ENCODE results near the gene CDKN2A.

Gene CDKN2A

GRCh38 chr9:22002038-22002437 lies 7.8 kb upstream of the CDKN2A start:
- no peaks in the 10 kb centered on the region for H3K9me3 ChIP-seq (ENCODE audit: control insufficient read depth, insufficient read depth, low read length)
- H3K4me3 ChIP-seq (ENCODE audit: low read length): no peak overlapping the region

DNA sequence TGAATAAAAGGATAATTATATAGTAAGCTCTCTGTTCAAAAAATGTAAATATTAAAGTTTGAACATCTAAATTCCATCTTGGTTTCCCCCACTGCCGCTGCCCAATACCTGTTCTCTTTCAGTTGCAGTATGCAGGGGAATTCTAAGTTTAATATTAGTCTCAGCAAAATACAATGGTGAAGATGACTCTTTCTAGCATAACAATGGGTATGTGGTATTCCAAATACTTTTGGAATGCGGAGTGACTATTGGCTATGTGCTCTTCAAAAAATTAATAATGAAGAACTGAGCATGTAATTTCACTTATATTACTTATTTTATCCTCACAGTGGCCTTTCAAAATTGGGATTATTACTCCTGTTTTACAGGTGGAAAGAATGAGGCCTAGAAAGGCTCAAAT lies 3.8 kb upstream of the CDKN2A start:
- Histone ChIP-seq H3K4me1 (ENCODE audit: control insufficient read depth, low read length) (no peaks in the 10 kb centered on the region), H4K20me1 (ENCODE audit: control insufficient read depth, insufficient read depth, low read depth, low read length) (no peaks in the 10 kb centered on the region), H3K4me3 (ENCODE audit: low read length) (no peak overlapping the region), H3K79me2 (ENCODE audit: control insufficient read depth, low read length) (no peaks in the 10 kb centered on the region), H3K9me3 (ENCODE audit: control insufficient read depth, insufficient read depth, low read length) (no peaks in the 10 kb centered on the region), H3K27me3 (ENCODE audit: control insufficient read depth, low read length) (no peaks in the 10 kb centered on the region), H3F3A (ENCODE audit: control insufficient read depth, insufficient read depth) (no peaks in the 10 kb centered on the region), H3K9me2 (replicated peaks; ENCODE audit: control insufficient read depth, low read length) (no peaks in the 10 kb centered on the region), H3K4me2 (ENCODE audit: low read length) (no peak overlapping the region), H3K27ac (ENCODE audit: low read depth, low read length) (no peak overlapping the region), H3K36me3 (ENCODE audit: control insufficient read depth, low read length) (no peaks in the 10 kb centered on the region)
- TF ChIP-seq EZH2phosphoT487 (IDR thresholded peaks at IDR 0.05; ENCODE audit: borderline replicate concordance, low read length) (no peak), CTCF (IDR thresholded peaks at IDR 0.05; ENCODE audit: low read depth, low read length, poor library complexity, severe bottlenecking) (no peak)

More at GRCh38 chr9:22002038-22002437, 7.8 kb upstream of the CDKN2A start:
- H3K27ac ChIP-seq (ENCODE audit: low read depth, low read length): no peak overlapping the region
- TF ChIP-seq EZH2phosphoT487 (IDR thresholded peaks at IDR 0.05; ENCODE audit: borderline replicate concordance, low read length) (no peak), CTCF (IDR thresholded peaks at IDR 0.05; ENCODE audit: low read depth, low read length, poor library complexity, severe bottlenecking) (no peak)
- H3K36me3 ChIP-seq (ENCODE audit: control insufficient read depth, low read length): no peaks in the 10 kb centered on the region
- H3K79me2 ChIP-seq (ENCODE audit: control insufficient read depth, low read length): no peaks in the 10 kb centered on the region
- no peaks in the 10 kb centered on the region for H3F3A ChIP-seq (ENCODE audit: control insufficient read depth, insufficient read depth)
- no peaks in the 10 kb centered on the region for H3K4me1 ChIP-seq (ENCODE audit: control insufficient read depth, low read length)
- no peaks in the 10 kb centered on the region for H3K27me3 ChIP-seq (ENCODE audit: control insufficient read depth, low read length)
- H4K20me1 ChIP-seq (ENCODE audit: control insufficient read depth, insufficient read depth, low read depth, low read length): no peaks in the 10 kb centered on the region
- H3K4me2 ChIP-seq (ENCODE audit: low read length): no peak overlapping the region
- no peaks in the 10 kb centered on the region for H3K9me2 ChIP-seq (replicated peaks; ENCODE audit: control insufficient read depth, low read length)

DNA sequence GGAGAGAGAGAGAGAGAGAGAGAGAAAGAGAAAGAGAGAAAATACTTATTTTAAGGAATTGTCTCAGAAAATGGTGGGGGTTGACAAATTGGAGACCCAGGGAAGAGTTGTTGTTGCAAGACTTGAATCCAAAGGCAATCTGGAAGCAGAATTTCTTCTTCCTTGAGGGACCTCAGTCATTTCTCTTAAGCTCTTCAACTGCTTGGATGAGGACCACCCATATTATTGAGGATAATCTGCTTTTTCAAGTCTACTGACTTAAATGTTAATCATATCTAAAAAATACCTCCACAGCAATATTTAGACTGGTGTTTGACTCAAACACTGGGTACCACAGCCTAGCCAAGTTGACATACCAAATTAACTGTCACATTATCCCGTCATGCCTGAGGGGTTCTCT lies 3.3 kb upstream of the CDKN2A start:
- Histone ChIP-seq H3K27ac (ENCODE audit: low read depth, low read length) (no peak overlapping the region), H3K4me2 (ENCODE audit: low read length) (no peak overlapping the region), H3F3A (ENCODE audit: control insufficient read depth, insufficient read depth) (no peaks in the 10 kb centered on the region), H4K20me1 (ENCODE audit: control insufficient read depth, insufficient read depth, low read depth, low read length) (no peaks in the 10 kb centered on the region), H3K9me2 (replicated peaks; ENCODE audit: control insufficient read depth, low read length) (no peaks in the 10 kb centered on the region), H3K27me3 (ENCODE audit: control insufficient read depth, low read length) (no peaks in the 10 kb centered on the region), H3K79me2 (ENCODE audit: control insufficient read depth, low read length) (no peaks in the 10 kb centered on the region), H3K9me3 (ENCODE audit: control insufficient read depth, insufficient read depth, low read length) (no peaks in the 10 kb centered on the region), H3K4me1 (ENCODE audit: control insufficient read depth, low read length) (no peaks in the 10 kb centered on the region), H3K36me3 (ENCODE audit: control insufficient read depth, low read length) (no peaks in the 10 kb centered on the region), H3K4me3 (ENCODE audit: low read length) (no peak overlapping the region)
- no peak for TF ChIP-seq EZH2phosphoT487 (IDR thresholded peaks at IDR 0.05; ENCODE audit: borderline replicate concordance, low read length)
- TF ChIP-seq CTCF (IDR thresholded peaks at IDR 0.05; ENCODE audit: low read depth, low read length, poor library complexity, severe bottlenecking): no peak

DNA sequence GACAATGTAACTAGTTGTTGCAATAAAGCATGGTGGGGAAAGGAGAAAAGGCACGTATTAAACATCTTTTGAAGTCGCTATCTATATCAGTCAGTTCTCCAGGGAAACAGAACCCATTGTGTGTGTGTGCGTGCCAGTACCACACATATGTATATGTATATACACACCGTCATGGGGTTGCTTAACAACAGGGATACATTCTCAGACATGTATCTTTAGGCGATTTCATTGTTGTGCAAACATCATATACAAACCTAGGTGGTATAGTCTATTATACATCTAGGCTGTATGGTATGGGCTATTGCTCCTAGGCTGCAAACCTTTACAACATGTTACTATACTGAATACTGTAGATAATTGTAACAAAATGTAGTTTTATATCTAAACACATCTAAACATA lies 2.7 kb upstream of the CDKN2A start:
- TF ChIP-seq CTCF (IDR thresholded peaks at IDR 0.05; ENCODE audit: low read depth, low read length, poor library complexity, severe bottlenecking): no peak
- Histone ChIP-seq H3K27me3 (ENCODE audit: control insufficient read depth, low read length) (no peaks in the 10 kb centered on the region), H3K9me2 (replicated peaks; ENCODE audit: control insufficient read depth, low read length) (no peaks in the 10 kb centered on the region), H3K4me3 (ENCODE audit: low read length) (no peak overlapping the region), H3F3A (ENCODE audit: control insufficient read depth, insufficient read depth) (no peaks in the 10 kb centered on the region), H3K79me2 (ENCODE audit: control insufficient read depth, low read length) (no peaks in the 10 kb centered on the region), H3K4me2 (ENCODE audit: low read length) (no peak overlapping the region), H3K36me3 (ENCODE audit: control insufficient read depth, low read length) (no peaks in the 10 kb centered on the region), H3K9me3 (ENCODE audit: control insufficient read depth, insufficient read depth, low read length) (no peaks in the 10 kb centered on the region), H3K4me1 (ENCODE audit: control insufficient read depth, low read length) (no peaks in the 10 kb centered on the region), H3K27ac (ENCODE audit: low read depth, low read length) (no peak overlapping the region), H4K20me1 (ENCODE audit: control insufficient read depth, insufficient read depth, low read depth, low read length) (no peaks in the 10 kb centered on the region)

Measured in DOHH2 (cell line).